GM12801 (cell line): Measurements from ENCODE around the gene IFT22.

Source experiments
- CTCF ChIP-seq: IDR thresholded peaks from one replicate; pipeline ENCODE4 v1.5.1; 2011; ENCODE audit warnings: control low read depth; ENCODE audit not compliant: insufficient read length; ENCODE audit errors: extremely low read depth

IFT22 gene

GRCh38 chr7:101287032-101287431, 34.6 kb downstream of the IFT22 start:
- TF ChIP-seq CTCF, result no peak

- no peak for TF ChIP-seq CTCF
Measured at GRCh38 chr7:101285171-101285570, 36.4 kb downstream of the IFT22 start.

GRCh38 chr7:101278461-101279292, 42.9 kb downstream of the IFT22 start:
- no peak for TF ChIP-seq CTCF

GRCh38 chr7:101277155-101277554, 44.5 kb downstream of the IFT22 start:
- TF ChIP-seq CTCF, result no peak

GRCh38 chr7:101273206-101273605, 48.4 kb downstream of the IFT22 start:
- TF ChIP-seq CTCF, result no peak

- no peak for TF ChIP-seq CTCF
Measured at GRCh38 chr7:101271021-101271420, 50.6 kb downstream of the IFT22 start.

GRCh38 chr7:101269664-101270063, 51.9 kb downstream of the IFT22 start:
- TF ChIP-seq CTCF, result no peak
